Mammary microvascular endothelial cell (primary cell): Measurements from ENCODE around the gene LTC4S. TPM values are rescaled to one million over a fixed set of nuclear protein-coding genes. Genes with fewer than 3 reads are reported as not detected.

Source experiments
- total RNA-seq: library from RNA; depleted of rRNA; stranded (reverse); fragments of >200 nt; gene quantifications from 2 replicates; pipeline ENCODE4 v1.2.3, GENCODE V29; 2015

Gene LTC4S, protein sequence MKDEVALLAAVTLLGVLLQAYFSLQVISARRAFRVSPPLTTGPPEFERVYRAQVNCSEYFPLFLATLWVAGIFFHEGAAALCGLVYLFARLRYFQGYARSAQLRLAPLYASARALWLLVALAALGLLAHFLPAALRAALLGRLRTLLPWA
- not detected in 2 replicates for total RNA-seq

DNA sequence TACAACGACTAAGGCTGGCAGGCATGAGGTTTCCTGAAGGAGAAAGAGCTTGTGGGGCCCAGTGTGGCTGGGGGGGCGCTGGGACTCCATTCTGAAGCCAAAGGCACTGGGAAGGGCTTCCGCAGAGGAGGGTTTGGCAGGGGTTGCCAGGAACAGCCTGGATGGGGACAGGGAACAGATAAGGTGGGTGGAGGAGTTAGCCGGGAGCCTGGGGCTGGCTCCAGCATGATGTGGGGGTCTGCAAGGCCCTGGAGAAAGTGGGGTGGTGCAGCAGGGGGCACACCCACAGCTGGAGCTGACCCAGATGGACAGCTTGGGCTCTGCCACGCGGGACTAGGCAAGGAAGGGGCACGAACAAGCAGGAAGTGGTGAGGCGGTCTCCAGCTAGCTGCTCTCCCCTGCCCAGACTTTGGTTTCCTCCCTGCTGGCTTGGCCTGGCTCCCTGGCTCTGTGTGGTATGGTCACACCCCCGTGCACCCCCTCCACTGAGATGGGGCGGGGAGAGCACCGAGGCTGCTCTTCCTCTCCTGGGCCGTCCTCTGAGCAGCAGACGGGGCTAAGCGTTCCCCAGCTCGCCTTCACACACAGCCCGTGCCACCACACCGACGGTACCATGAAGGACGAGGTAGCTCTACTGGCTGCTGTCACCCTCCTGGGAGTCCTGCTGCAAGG is at the start of gene LTC4S:
Gene LTC4S, plus strand, starts transcription at position 519 of the 672 bp plus-strand sequence. Its CDS starts 95 bp downstream, at position 614.

DNA sequence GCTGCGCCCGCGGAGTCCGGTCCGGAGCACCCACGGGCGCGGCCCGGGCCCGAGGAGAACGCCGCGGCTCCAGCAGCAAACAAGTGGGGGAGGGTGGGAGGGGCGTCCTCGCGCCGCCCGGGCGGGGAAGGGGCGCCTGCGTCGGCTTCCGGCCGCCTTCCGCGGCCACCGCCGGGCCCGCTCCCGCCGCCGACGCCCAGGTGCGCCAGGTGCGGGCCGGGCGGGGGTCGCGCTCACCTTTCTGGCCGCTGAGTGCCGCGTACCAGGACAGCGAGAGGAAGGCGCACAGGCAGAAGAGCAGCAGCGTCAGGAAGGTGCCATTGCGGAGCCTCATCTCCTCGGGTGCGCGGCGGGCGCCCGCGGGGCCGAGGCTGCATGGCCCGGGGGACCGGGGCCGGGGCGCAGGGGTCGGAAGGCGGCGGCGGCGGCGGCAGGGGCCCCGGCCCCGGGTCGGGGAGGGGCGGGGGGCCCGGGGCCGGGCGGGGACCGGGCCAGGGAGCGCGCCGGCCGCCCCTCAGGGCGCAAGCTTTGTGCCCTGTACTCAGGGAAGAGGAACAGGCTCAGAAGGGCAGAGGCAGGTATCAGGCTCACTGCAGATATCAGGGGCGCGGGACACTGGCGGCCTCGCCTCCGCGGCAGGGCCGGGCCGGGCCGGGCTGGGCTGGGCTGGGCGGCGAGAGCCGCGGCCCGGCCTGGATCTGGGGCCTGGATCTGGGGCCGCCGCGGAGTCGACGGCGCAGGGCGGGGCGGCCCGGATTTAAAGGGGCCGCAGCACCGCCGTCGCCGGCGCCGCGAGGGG is 12.7 kb downstream of the LTC4S start, which contains the start of gene MGAT4B:
Gene MGAT4B, minus strand, starts transcription at position 617 of the 799 bp plus-strand sequence. Its CDS starts 283 bp downstream, at position 334.

DNA sequence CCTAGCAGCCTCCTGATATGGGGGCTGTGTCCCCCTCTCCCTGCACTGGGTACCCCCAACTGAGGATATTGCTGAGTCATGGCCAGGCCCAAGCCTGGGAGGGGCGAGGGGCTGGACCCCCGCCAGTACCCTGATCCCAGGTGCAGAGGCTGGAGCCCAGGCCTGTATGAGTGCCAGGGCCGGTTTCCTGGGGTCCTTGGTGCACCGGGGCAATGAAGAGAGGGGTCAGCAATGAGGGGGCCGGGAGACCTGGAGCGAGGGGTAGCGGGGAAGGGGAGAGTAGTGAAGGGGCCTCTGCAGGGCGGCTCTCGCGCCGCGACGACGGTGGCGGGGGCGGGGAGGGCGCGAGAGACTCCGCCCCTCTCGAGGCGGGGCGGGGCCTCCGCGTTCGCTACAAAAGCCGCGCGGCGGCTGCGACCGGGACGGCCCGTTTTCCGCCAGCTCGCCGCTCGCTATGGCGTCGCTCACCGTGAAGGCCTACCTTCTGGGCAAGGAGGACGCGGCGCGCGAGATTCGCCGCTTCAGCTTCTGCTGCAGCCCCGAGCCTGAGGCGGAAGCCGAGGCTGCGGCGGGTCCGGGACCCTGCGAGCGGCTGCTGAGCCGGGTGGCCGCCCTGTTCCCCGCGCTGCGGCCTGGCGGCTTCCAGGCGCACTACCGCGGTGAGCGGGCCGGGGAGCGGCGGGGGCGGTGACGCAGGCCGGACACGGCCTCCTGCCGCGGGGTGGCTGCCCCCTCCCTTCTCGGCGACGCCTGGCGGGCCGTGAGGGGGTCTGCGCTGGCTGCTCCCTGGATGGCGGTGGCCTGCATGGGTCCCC is 26.9 kb downstream of the LTC4S start, which contains the start of gene SQSTM1:
Gene SQSTM1, plus strand, starts transcription at position 423 of the 815 bp plus-strand sequence. Its CDS starts 32 bp downstream, at position 455.

Other genes with a start within 250 kb of the LTC4S start
- 37.2 and 41.1 TPM in 2 replicates for gene RUFY1, start 243.4 kb upstream of the LTC4S start, total RNA-seq
- gene HNRNPH1, start 170.3 kb upstream of the LTC4S start, total RNA-seq: 254 and 275 TPM in 2 replicates
- gene CBY3, start 113.0 kb upstream of the LTC4S start, total RNA-seq: not detected in 2 replicates
- 373 and 375 TPM in 2 replicates for gene CANX, start 95.0 kb upstream of the LTC4S start, total RNA-seq
- 13.0 and 14.9 TPM in 2 replicates for gene MAML1, start 61.2 kb upstream of the LTC4S start, total RNA-seq
- 183 and 195 TPM in 2 replicates for gene MGAT4B, start 12.9 kb downstream of the LTC4S start, total RNA-seq
- gene SQSTM1, start 26.9 kb downstream of the LTC4S start, total RNA-seq: 814 and 928 TPM in 2 replicates
- gene MRNIP, start 64.8 kb downstream of the LTC4S start, total RNA-seq: 6.8 and 8.5 TPM in 2 replicates
- 57.2 and 59.8 TPM in 2 replicates for gene TBC1D9B, start 113.9 kb downstream of the LTC4S start, total RNA-seq